HG03039 (cell line): ENCODE data around the gene FUT4.
"Not testable (repeated sequence)": the region's sequence is repeated elsewhere in the genome, so short reads cannot be mapped to it uniquely, and the experiment has no call there.

Experiments used
- ATAC-seq: cut with Tn5 transposase; IDR thresholded peaks from one replicate; pipeline ENCODE4 v1.9.1; 2021; ENCODE audit warnings: mild to moderate bottlenecking, moderate library complexity; ENCODE audit not compliant: unreplicated experiment

FUT4 gene

GRCh38 chr11:94532211-94532610 is 11.5 kb upstream of the FUT4 start:
- ATAC-seq = no peak

GRCh38 chr11:94533206-94533605 is 10.5 kb upstream of the FUT4 start:
- no peak for ATAC-seq

GRCh38 chr11:94533696-94534630 is 9.8 kb upstream of the FUT4 start:
- ATAC-seq = no peak

- no peak for ATAC-seq
These were observed 7.3 kb upstream of the FUT4 start for GRCh38 chr11:94536386-94536785.

GRCh38 chr11:94537031-94537600 is 6.6 kb upstream of the FUT4 start:
- ATAC-seq = no peak

- ATAC-seq = no peak
These were observed 4.3 kb upstream of the FUT4 start for GRCh38 chr11:94539420-94539819.

- ATAC-seq = no peak
These were observed 1.0 kb downstream of the FUT4 start for GRCh38 chr11:94544646-94545263.

- no peak for ATAC-seq
These were observed 1.8 kb downstream of the FUT4 start for GRCh38 chr11:94545264-94546161.

- no peak for ATAC-seq
These were observed 2.4 kb downstream of the FUT4 start for GRCh38 chr11:94546162-94546470.

GRCh38 chr11:94546886-94547285 is 3.2 kb downstream of the FUT4 start:
- ATAC-seq = no peak

GRCh38 chr11:94549146-94549545 is 5.4 kb downstream of the FUT4 start:
- no peak for ATAC-seq

- ATAC-seq = no peak
These were observed 6.8 kb downstream of the FUT4 start for GRCh38 chr11:94550513-94550912.

- no peak for ATAC-seq
These were observed 10.2 kb downstream of the FUT4 start for GRCh38 chr11:94553938-94554337.

- not testable (repeated sequence) for ATAC-seq
These were observed 12.1 kb downstream of the FUT4 start for GRCh38 chr11:94555752-94556329.

GRCh38 chr11:94557421-94557820 is 13.7 kb downstream of the FUT4 start:
- ATAC-seq = no peak

- no peak for ATAC-seq
These were observed 14.3 kb downstream of the FUT4 start for GRCh38 chr11:94557992-94558391.

- ATAC-seq = no peak
These were observed 14.7 kb downstream of the FUT4 start for GRCh38 chr11:94558468-94558867.

- ATAC-seq = no peak
These were observed 15.2 kb downstream of the FUT4 start for GRCh38 chr11:94558932-94559331.

- ATAC-seq = no peak
These were observed 15.6 kb downstream of the FUT4 start for GRCh38 chr11:94559361-94559760.

GRCh38 chr11:94560834-94561233 is 17.1 kb downstream of the FUT4 start:
- ATAC-seq = no peak
